NCI-H524 (cell line): ENCODE results near the gene PNPLA5.
A peak's percentile ranks its signal among the peaks of the same experiment; 100 is the strongest.
"Not testable (repeated sequence)": the region's sequence is repeated elsewhere in the genome, so short reads cannot be mapped to it uniquely, and the experiment has no call there.

ENCODE experiments used
- DNase-seq, 2 experiments: peaks; one replicate each; lab custom pipeline; 2025; lab: John Stamatoyannopoulos, UW

Gene PNPLA5

DNA sequence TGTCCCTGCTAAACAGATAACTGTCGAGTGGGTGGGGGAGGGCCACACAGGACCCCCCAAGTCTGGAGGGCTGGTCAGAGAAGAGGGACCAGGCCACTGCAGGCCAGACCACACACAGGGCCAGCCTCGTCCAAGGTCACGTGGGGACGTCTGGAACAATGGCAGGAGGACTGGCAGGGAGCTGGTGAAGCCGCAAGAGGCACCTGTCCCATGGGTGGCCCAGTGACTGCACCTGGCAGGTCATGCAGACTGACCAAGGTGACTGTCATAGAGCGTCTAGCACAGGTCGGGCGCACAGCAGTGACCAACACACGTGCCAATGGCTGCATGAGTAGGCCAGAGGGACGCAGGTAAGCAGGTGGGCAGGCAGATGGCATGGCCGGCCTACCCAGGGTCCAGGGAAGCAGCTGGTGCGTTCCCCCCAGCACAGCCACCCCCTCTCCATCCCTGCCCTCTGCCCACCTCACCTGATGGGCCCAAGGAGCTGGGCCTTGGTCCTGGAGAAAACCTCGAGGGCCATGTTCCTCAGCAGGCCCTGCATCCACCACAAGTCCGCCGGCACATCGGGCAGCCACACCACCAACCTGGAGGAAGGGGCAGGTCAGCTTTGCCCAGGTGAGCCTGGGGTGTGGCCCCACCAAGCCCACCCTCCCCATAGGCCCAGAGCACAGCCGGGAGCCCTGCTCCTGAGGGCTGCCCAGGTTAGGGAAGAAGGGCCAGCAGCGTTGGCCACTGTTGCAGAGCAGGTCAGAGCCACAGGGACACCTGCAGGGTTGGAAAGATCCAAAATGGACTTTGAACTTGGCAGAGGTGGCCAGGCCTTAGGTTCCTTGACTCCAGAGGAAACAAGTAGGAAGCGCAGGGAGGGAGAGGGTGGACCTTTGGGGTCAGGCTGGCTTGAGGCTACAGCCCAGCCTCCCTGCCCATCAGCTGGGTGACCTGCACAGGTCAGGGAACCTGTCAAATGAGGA lies 10.4 kb downstream of the PNPLA5 start:
- no peak for DNase-seq

DNA sequence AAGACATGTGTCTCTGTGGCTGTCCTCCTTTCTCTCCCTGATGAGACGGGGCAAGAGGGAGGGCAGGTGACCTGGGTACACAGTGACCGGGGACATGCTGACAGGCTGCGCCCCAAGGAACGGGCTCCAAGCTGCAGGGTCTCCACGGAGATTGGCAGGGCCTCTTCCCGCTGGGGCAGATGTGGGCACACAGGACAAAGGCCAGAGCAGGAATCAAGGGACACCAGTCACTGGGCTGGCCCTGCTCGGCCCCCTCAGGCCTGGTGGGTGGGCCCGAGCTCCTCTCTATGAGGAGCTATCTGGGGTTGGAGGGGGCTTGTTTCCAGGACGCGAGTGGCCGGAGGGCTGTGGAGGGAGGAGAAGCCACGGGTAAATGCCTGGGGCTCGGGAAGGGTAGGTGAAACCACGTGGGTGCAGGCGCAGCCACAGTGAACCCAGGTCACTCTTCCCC lies 11.2 kb downstream of the PNPLA5 start:
- DNase-seq: no peak

DNA sequence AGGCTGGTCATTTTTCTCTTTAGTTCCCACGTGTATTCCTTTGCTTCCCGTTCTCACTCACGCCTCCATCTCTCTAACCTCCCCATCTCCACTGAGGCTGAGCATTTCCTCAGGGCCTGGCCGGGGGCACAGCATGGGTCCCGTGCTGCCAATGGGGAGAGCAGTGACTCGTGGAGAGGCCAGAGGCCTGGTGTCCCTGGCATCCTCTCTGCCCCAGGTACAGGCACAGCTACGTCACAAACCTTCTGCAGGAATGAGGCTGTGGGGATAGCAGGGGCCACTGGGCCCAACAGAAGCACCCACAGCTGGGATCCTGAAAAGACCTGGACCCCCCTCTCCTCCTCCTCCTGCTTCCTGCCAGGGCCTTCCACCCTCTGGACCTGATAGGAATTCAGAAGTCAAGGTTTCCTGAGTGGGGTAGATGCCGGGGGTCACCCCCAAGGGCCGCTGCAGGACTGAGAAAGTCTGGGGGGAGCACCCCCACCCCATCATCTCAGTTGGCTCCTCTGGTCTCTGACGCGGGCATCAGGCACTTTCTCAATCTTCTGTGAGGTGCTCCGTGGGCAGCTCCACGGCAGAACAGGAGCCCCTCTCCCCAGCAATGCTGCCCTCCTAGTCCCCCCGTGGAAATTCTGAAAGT lies 11.8 kb downstream of the PNPLA5 start:
- no peak for DNase-seq

DNA sequence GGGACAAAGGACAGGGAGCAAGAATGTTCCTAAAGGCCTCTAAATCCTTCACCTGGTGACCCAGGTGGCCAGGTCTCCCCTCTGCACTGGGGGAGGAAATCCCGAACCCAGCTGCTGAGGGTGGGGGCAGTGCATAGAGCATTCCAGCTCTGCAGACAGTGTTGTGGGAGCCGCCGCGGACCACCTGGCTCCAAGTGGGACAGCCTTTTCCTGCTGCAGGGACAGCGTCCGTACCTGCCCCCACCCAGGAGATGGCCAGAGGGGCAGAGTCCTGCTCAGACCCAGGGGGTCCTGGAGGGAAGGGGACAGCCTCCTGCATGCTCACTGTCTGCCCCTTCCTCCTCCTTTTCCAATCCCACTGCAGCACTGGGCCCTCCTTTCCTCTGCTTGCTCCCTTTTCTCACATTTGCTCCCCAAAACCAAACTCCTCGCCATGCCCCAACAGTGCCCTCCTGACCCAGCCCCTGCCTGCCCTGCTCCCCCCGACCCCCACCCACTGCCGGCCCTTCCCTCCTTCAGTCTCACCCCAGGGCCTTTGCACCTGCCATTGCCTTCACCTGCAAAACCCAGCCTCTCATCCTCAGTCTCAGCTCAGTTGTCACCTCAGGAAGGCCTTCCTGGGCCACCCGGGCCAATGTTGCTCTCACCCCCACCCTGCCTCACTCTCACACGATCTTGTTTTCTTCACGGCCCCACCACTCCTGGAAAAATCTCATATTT lies 12.8 kb downstream of the PNPLA5 start:
- DNase-seq: no peak

DNA sequence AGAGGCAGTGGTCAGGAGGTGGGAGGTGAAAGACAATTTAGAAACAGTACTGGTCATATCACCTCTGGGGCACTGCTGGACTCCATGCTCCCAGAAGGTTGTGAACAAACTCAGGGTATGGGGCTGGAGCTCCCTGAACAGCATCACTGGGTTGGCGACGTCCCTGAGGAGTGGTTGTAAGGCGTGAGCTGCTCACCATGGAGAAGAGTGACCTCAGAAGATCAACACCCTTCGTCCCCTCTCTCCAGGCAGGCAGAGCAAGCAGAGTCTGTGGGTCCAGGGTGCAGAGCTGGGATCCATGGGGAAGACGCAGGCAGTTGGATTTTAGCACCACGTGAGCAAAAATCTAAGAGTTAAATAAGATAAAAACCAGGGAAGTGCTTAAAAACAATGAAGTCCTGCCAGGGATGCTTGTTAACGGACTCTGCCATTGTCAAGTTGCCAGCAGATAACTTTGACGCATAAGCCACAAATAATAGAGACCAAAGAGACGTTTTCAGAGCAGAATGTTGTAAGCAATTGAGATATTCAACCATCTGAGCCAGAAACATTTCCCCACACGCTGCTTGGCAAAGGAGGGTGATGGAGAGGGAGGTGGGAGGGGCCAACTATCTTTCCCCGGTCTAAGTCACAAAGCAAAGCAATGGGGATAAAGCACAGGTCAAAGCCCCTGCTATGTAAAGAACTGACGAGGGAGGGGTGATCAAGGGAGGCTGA lies 13.6 kb downstream of the PNPLA5 start:
- DNase-seq: no peak

DNA sequence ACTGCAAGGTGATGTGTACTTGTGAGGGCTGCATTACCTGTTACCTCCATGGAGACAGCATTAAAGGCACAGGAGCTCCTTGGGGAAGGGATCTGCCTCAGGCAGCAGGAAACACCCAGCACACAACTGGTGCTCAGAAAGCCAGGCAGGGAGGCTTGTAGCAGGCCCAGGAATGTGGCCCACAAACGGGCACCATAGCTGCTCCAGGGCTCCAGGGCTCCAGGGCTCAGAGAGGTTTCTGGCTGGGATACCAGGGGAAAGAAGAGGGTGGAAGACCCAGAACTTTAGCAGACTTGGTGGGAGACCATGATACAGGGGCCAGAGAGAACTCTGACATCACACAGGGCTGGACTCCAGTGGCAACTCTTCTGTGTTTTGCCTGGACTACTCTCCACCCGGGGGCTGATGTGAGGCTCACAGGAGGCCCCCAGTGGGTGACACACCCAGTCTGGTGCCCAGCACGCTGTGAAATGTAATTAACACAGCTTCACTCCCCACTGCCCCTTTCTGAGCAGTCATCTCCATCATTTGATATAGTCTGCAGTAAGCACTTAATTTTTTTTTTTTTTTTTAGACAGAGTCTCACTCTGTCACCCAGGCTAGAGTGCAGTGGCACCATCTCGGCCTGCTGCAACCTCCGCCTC lies 14.8 kb downstream of the PNPLA5 start:
- DNase-seq: no peak

DNA sequence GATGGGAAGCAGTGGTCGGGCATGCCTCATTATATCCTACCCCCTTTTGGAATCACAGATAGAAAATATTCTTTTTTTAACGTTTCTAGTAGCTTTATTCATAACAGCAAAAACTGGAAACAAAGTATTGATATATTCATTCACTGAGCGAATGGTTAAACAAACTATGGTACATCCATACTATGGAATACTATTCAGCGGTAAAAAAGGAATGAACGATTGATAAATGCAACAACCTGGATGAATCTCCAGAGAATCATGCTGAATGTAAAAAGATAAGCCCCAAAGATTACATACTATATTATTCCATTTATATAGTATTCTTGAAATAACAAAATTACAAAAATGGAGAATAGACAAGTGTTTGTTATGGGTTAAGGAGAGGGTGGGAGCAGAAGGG lies 22.0 kb downstream of the PNPLA5 start:
- no peak for DNase-seq

DNA sequence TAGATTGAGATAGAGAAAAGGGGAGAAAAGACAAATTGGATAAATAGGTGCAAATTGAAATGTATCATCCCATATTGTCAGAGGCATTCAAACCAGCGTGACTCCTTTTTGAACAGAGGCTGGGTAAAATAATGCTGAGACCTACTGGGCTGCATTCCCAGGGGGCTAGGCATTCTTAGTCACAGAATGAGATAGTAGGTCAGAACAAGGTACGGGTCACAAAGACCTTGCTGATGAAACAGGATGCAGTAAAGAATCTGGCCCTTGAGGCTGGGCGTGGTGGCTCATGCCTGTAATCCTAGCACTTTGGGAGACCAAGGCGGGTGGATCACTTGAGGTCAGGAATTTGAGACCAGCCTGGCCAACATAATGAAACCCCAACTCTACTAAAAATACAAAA lies 22.8 kb downstream of the PNPLA5 start:
- DNase-seq: not testable (repeated sequence)

DNA sequence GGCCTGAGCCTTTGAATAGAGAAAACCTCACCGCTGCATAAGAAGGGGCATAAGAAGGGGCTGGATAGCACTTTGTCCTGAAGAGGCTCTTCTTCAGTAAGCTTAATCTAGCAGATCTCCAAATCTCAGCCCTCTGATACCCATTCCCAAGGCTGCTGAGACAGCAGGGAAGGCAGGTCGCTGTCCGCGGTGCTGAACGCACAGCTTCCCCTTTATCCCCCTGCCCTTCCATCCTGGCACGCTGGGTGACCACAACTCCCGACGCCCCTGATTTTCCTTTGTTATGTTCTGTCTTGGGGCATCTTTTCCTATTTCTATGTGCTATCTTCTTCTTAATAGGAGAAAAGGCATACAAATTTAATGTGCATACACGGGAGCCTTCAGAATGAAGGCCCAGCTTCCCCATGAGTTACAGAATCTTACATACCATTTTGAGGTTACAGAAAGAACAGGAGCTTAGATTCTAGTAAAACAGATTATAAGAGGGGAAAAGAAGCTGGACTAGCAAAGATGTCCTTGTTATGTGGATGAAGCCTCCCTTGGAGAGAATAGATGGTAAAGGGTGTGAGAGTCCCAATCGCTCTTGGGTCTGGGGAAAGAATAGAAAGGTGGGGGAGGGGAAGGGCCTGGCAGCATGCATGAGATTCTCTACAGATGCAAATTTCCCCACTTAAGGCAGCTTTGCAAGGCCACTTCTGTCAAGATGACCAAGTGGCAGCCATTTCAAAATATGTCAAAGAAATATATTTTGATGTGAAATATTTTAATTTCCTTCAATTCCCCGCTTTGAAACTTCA lies 23.8 kb downstream of the PNPLA5 start:
- DNase-seq: no peak

DNA sequence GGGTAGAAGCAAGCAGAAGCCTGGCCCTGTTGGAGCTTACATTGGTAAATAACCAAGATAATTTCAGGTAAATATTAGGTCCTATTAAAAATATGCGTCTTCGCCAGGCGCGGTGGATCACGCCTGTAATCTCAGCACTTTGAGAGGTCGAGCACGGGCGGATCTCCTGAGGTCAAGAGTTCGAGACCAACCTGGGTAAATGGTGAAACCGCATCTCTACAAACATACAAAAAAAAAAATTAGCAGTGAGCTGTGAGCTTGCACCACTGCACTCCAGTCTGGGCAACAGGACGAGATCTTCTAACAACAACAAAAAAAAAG lies 29.0 kb downstream of the PNPLA5 start:
- DNase-seq: no peak

DNA sequence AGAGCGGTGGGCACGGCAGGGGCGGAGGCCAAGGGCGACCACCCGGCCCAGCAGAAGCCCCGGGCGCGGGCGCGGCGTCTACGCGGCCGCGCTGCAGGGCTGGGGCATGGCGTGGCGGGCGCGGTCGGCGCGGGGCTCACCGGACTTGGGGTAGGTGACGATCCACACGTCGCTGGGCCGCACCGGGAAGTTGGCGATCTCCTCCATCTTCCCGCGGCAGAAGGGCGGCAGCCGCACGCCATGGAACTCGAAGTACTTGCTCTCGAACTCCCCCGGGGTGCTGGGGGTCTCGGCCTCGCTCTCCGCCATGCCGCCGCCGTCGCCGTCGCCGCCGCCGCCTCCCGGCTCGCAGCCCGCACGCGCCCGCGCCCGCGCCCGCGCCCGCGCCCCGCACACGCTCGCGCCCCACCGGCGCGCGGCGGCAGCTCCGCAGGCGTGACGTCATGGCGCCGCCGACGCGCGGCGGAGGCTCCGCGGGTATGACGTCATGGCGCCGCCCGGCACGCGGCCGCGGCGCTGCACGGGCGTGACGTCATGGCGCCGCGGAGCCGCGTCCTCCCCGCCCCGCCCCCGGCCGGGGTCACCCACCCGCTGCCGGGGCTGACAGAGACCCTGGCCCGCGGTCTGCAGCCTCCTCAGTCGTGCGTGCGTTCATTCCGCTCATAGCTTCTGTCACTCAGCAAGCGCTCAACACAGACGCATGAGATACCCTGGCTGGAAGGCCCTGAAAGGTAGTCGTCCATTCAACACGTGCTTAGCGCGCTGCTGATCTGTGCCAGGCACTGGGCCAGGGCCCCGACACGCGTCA lies 29.5 kb downstream of the PNPLA5 start, which contains the start of gene SULT4A1:
TSS of gene SULT4A1 (minus strand) at position 440 of the 808 bp plus-strand sequence. CDS start at position 309, 131 bp downstream.
- peak in 1 of 2 experiments; percentile 40 for DNase-seq

DNA sequence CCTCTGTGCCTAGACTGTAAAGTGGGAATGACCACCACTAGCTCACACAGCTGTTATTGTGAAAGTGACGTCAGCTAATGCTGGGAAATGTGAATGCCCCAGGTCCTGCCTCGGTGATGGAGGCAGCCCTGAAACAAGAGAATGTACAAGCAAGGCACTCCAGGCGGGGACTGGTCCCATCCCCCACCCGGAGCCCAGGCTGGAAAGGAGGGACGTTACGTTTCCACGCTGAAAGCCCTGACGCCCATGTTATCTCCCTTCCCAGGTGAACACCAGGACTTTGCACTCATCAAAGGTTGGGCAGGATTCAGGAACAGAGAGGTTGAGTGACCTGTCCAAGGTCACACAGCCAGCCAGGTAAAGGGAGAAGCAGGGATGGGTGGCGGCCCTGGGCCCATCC lies 30.3 kb downstream of the PNPLA5 start:
- peak in 1 of 2 experiments; percentile 63 for DNase-seq

DNA sequence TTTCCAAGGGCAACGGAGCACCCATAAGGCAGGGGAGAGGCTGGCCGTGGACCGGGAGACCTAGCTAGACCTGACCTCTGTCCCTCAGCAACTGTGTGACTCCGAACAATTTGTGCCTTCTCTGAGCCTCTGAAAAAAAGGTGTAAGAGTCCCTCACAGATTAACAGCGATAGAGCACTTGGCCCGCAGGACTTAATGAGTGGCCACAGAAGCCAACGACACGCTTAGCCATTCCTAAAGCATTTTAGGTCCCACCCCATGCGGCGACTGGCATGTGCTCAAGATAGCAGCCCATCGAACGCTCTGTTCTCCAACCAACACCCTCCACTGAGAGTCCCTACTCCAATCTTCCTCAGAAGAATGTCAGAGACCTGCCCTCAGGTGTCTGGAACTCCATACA lies 31.0 kb downstream of the PNPLA5 start:
- DNase-seq: peak; percentile 48 to 66

DNA sequence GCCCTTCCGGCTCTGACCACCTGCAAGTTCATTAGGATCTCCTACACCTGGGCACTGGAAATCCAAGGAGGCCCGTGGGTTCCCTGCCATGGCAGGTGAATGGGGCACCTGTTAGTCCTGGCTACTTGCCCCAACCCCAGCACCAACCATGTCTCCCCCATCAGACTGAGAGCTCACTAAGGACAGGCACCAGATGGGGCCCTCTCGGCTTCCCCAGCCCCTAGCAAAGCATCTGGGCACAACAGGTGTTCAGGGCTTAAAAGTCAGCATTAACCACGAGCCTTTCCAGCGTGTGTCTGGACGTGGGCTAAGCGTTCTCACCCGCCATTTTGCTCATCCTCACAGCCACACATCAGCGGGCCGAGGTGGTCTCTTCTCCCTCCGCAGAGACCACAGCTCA lies 31.7 kb downstream of the PNPLA5 start:
- DNase-seq: peak; percentile 96 to 98

DNA sequence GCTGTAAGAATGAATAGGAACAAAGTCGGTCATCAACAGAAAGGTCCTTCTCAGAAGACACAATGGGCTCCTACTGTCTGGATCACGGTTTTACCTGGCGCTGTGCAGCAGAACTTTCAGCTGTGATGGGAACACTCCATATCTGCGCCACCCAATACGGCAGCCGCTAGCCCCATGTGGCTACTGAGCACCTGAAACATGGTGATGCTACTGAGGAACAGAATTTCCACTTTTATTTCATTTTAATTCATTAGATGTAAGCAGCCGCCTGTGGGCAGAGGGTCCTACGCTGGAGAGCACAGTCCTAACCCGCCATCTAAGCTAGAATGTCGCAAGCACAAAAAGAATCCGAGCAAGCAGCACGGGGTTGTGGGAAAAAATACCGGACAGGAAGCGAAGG lies 32.2 kb downstream of the PNPLA5 start:
- DNase-seq: no peak

DNA sequence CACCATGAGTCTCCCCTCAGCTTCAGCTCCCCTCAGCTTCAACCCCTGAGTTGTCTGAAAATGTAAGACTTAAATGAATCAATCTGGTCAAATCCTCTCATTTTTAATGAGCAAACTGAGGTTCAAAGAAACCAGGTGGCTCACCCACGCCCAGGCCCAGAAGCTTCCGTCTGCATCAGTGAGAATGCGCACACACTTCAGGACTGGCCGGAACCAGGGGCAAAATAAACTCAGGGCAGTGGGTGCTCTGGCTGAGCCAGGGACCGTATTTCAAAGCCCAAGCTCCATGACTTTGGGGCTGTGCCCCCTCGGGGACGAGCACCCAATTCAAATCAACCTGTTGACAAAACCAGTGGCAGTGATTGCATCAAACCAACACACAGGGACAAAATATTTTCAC lies 32.6 kb downstream of the PNPLA5 start:
- DNase-seq: no peak

DNA sequence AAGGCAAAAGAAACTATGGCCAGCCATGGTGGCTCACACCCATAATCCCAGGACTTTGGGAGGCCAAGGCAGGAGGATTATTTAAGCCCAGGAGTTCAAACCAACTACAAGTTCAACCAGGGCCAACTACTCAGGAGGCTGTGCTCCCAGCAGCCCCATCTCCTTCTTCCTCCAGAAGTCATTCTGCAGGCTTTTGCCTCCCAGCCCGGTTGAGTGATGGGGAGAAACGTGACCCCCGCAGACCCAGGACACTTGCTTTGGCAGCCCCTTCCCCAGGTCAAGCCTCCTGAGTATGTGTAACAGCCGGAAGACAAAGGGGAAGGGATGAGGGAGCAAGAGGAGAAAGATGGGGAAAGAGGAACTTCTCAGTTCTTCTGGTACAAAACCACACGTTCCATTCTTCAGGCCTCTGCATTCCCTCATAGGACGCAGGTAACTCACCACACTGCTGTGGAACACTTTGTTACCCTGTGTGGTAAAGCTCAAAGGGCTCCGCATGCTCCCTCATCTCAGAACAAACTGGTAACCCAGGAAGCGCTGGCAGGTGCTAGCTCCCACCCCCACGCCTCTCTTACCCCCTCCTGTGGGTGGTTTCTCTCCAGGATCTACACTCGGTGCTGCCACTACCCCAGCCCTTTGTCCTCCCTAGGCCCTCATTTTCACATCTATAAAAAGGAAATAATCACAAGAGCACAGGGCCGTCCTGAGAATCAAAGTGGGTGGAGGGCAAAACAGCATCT lies 33.5 kb downstream of the PNPLA5 start:
- no peak for DNase-seq

DNA sequence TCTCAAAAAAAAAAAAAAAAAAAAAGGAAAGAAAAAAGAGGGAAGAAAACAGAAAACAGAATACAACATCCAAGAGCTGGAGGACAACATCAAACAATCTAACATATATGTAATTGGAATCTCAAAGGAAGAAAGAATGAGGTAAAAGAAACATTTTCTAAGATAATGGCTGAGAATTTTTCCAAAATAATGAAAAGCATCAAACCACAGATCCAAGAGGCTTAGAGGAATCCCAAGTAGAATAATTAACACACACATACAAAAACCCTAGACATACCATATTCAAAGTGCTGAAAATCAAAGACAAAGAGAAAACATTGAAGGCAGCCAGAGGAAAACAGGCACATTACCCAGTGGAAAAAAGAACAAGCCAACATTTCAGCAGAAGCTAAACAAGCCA lies 34.4 kb downstream of the PNPLA5 start:
- DNase-seq: no peak

DNA sequence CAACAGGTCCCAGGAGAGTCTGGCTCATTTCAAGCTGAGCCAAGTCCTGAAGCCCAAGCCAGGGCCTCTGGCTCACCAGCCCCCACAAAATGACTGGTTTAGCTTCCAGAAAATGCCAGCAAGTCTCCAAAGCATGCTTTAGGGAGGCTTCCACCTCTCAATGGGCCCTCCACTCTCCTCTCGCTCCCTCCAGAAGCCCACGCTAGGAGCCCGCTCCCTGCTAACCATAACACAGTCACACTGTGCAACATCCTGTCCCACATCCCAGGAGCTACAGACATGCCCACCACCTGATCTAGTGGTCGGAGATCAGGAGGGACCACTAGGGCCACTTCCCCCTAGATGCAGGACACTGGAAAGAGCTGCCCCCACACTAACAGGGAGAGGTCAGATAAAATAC lies 36.4 kb downstream of the PNPLA5 start:
- no peak for DNase-seq
